Fibroblast of skin of scalp (primary cell): Measurements from ENCODE around the gene SLC35F1.
A peak's percentile ranks its signal among the peaks of the same experiment; 100 is the strongest.

Source experiments
- DNase-seq: peaks from one replicate; pipeline ENCODE4 v3.0.0-alpha.2; 2013

The SLC35F1 gene

GRCh38 chr6:118128755-118129154, 221.7 kb downstream of the SLC35F1 start:
- no peak for DNase-seq

DNA sequence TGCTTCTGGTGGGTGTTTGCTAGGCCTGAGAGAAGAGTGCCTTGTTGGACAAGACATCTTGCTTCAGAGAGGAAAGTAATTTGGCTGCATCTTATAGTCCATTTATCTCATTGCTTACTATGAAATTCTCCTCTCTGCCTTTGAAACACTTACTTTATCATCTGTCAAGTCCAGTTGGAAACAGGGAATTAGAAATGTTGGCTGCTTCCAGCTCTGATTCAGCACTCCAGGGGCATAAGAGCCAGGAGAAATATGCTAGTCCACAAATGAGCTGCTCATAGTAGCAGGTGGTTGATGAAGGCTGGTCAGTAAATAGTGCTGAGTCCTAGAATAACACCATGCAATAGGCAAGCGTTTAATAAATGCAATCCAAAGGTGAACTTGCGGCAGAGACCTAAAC, 227.1 kb downstream of the SLC35F1 start:
- no peak for DNase-seq

- no peak for DNase-seq
Observed at GRCh38 chr6:118134736-118135135, 227.7 kb downstream of the SLC35F1 start.

- no peak for DNase-seq
Observed at GRCh38 chr6:118135371-118135770, 228.3 kb downstream of the SLC35F1 start.

GRCh38 chr6:118141211-118141610, 234.1 kb downstream of the SLC35F1 start:
- no peak for DNase-seq

DNA sequence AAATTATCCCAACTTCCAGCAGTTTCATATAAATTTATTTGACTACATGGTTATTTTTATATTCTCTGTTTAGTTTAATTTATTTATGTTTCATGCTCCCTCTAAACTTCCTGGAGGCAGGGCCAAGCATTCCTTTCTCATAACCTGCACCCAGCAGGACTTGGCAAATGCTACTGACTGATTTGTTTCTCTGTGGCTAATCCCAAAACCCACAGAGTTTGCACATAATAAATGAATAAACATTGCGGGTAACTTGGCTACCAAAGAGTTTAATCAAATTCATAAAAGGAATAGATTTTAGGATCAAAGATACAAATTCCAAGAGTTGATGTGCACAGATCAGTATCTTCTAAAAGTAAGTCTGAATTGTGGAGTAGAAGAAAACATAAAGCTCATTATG, 239.5 kb downstream of the SLC35F1 start:
- no peak for DNase-seq

GRCh38 chr6:118147511-118147910, 240.4 kb downstream of the SLC35F1 start:
- no peak for DNase-seq

GRCh38 chr6:118148561-118148960, 241.5 kb downstream of the SLC35F1 start:
- no peak for DNase-seq

DNA sequence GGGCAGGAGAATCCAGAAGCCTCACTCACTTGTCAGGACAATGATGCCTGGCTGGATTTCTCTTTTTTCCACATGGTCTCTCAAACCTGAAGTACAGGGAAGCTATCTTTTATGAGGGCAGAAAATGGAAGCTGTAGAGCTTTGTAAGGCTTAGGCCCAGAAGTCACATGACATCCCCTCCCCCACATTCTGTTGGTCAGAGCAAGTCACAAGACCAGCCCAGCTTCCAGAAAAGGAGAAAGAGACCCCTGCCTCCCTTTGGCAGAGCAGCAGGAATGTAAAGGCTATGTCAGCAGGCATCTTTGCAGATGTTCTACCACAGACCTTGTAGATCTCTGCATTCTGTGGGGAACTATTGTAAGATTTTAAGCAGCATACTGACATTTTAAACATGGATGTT, 245.5 kb downstream of the SLC35F1 start:
- DNase-seq = no peak

DNA sequence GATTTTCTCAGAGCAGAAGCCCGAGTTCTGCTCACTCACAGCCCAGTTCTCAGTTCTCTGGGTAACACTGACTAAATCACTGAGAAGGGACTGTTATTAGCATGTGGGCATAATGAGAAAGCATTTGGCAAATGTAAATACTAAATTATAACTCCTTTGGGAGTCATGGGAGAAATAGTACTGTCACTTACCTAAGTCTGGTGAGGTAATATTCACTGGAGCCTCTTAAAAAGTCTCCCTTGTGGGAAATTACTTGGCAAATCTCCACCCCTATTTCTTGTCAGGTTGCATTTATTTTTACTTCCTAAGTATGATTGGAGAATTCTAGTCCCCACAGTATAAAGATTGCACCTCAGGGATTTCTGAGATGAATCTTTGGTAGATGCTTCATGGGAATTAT, 254.3 kb downstream of the SLC35F1 start:
- DNase-seq = no peak

DNA sequence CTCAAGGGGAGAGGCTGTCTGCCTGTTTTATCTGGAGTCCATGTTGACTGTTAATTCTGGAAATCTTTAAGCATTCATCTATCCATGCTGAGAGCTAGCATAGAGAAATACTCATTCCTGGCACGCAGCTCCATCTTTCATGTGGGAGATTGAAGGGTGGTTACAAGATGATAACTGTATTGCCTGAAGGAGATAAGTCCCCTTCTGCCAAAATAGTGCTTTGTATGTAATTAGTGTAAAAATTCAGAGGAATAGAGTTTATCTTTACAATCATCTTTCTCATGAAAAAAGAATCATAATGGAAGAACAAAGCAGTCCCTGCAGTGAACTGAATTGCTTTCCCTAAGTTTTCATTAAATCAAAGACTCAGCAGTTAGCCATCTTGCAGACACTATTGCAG, 256.5 kb downstream of the SLC35F1 start:
- no peak for DNase-seq

GRCh38 chr6:118165500-118165899, 258.4 kb downstream of the SLC35F1 start:
- no peak for DNase-seq

GRCh38 chr6:118168421-118168820, 261.4 kb downstream of the SLC35F1 start:
- DNase-seq = no peak

DNA sequence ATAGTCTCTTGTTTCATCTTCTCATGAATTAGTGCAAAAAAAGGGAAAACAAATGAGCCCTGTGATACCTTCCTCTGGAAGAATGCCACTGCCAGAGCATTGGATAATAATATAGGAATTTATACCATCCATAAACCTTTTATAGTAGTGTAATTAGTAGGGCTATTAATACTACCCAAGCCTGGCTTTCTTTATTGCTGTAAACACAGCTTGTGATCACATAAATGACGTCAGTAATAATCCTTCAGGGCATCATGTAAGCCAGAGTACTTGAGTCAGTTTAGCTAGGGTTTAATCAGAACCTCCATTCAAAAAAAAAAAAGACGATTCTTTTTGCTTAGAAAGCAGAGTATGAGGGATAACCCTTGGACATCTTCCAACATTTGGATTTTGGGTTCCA, 264.8 kb downstream of the SLC35F1 start:
- DNase-seq = no peak

GRCh38 chr6:118174071-118174470, 267.0 kb downstream of the SLC35F1 start:
- no peak for DNase-seq

- DNase-seq = no peak
Observed at GRCh38 chr6:118177720-118178119, 270.7 kb downstream of the SLC35F1 start.

GRCh38 chr6:118179048-118179447, 272.0 kb downstream of the SLC35F1 start:
- DNase-seq = no peak

DNA sequence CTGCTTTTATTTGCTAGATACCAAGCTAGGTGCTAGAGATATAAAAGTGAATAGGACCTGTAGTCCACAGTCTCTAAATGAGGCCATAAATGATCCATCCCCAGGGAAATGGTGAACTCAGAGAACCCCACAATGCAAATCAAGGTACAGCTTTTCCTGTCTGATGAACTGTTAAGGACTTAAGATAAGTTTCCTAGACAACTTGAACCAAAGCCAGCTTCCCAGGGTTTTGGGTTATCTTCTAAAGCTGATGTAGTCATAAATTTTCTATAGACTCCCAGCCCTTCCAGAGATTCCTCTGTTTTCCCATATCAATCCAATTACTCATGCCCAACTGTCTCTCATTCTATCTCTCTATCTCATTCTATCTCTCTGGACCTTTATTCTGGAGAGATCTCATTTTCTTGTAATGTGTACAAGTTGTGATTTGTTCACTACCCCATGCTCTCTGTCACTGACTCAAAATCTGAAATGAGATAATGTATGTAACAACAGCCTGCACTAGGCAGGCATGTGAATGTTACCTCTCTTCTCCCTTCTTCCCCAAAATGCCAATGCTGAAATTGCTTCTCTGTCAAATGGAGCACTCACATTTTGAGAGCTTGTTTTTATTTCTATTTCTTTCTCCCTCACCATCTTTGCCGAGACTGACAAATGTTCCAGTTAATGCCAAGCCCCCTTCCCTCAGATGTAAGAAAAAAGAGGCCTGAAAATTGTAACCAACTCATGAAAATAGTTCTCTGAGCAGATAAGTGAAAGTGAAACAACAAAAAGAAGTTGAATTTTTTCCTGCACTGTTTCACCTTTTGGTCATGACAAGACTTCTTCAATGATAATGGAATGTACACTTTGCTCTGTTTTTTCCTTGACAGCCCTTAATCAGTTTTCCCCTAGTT, 279.9 kb downstream of the SLC35F1 start:
- DNase-seq = peak; percentile 37

DNA sequence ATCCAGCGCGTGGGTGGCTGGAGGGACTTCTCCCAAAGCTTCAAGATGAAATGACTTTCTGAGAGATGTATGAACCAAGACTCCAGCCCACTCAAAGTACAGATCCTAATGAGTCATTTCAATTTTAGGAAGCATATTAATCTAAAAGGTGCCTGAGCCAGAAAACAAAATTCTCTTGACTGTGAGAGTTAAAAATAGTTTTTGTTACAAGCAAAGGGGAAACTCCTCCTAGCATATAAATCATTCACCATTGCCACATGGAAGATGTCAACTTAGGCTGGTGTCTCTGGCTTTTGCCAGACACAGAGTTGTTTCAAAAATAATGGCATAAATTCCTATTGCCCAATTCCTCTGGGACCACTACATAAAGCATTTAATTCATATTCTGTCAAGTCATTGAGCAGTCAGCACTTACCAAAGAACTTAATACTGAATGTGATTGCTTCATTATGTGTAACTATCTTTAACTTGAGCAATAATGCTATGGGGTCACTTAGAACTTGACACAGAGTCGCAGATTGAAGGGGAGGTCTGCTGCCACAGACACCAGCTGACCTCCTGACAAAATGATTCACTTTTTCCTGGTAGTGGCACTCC, 280.6 kb downstream of the SLC35F1 start:
- DNase-seq = peak; percentile 36

GRCh38 chr6:118188561-118188960, 281.5 kb downstream of the SLC35F1 start:
- DNase-seq = no peak

GRCh38 chr6:118197539-118197938, 290.5 kb downstream of the SLC35F1 start:
- DNase-seq = no peak

- DNase-seq = no peak
Observed at GRCh38 chr6:118198746-118199145, 291.7 kb downstream of the SLC35F1 start.

- DNase-seq = no peak
Observed at GRCh38 chr6:118200160-118200559, 293.1 kb downstream of the SLC35F1 start.

DNA sequence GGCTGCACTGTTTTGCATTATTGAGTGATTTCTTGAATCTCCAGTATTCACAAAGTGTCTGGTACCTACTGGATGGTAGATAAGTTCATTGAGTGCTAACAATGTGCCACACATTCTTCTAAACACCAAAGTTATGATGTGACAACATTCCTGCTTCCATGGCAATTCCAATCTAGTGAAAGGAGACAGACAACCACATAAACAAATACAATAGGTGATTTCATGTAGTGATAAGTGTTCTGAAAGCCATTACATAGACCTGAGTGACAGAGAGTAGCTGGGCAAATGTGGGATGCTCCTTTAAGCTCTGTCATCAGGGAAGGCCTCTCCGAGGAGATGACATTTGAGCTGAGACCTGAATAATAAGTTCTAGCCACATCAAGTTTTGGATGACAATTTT, 295.5 kb downstream of the SLC35F1 start:
- DNase-seq = no peak
